IMR-90 (cell line): ENCODE measurements around the gene ADRA2C. TPM values are rescaled to one million over a fixed set of nuclear protein-coding genes. Genes with fewer than 3 reads are reported as not detected.

Experiments
- ATAC-seq: fragments of 200-7000 bp; cut with Tn5 transposase; 2 replicates; pipeline ENCODE4 v1.9.1; 2020; ENCODE audit warnings: low read depth, mild to moderate bottlenecking, moderate library complexity
- BruUV-seq: library from RNA; stranded (reverse); fragments of 400-500 nt; replicated peaks from 2 replicates; lab custom pipeline; 2021; lab: Mats Ljungman, UMichigan
- CTCF ChIA-PET: fragments of 300-600 bp; formaldehyde crosslinking; extraction: SDS; loops from one replicate; lab custom pipeline; 2021; ENCODE audit warnings: antibody characterized with exemption; lab: Yijun Ruan, JAX
- POLR2A ChIA-PET: fragments of 300-600 bp; sonication (Branson Sonifier 250); formaldehyde crosslinking; loops from one replicate; lab custom pipeline; 2022; ENCODE audit warnings: antibody characterized with exemption; ENCODE audit not compliant: unreplicated experiment; lab: Charles Lee
- DNase-seq: peaks from one replicate; pipeline ENCODE4 v3.0.0; 2013
- H2AFZ ChIP-seq: replicated peaks from 2 replicates; pipeline ENCODE3; 2013; ENCODE audit warnings: low read length, mild to moderate bottlenecking; ENCODE audit not compliant: poor library complexity
- H2AK5ac ChIP-seq: 2 replicates; pipeline ENCODE4 v1.6.1; 2013; ENCODE audit warnings: low read depth, low read length, inconsistent platforms
- H2AK9ac ChIP-seq: replicated peaks from 2 replicates; pipeline ENCODE3; 2013; ENCODE audit warnings: mild to moderate bottlenecking, low read depth, low read length, moderate library complexity; ENCODE audit not compliant: poor library complexity
- H2BK120ac ChIP-seq: 2 replicates; pipeline ENCODE4 v1.6.1; 2013; ENCODE audit warnings: low read depth, low read length, inconsistent platforms
- H2BK15ac ChIP-seq: 3 replicates; pipeline ENCODE4 v1.6.1; 2013; ENCODE audit warnings: low read depth, low read length, inconsistent platforms
- H2BK20ac ChIP-seq: 2 replicates; pipeline ENCODE4 v1.6.1; 2013; ENCODE audit warnings: low read depth, mild to moderate bottlenecking, inconsistent platforms, low read length, moderate library complexity
- H2BK5ac ChIP-seq: 2 replicates; pipeline ENCODE4 v1.6.1; 2013; ENCODE audit warnings: mild to moderate bottlenecking, low read depth, low read length, inconsistent platforms; ENCODE audit not compliant: poor library complexity, severe bottlenecking
- H3K14ac ChIP-seq: replicated peaks from 2 replicates; pipeline ENCODE4 v1.6.1; 2013; ENCODE audit warnings: low read depth, low read length, inconsistent platforms
- H3K18ac ChIP-seq: 2 replicates; pipeline ENCODE4 v1.6.1; 2013; ENCODE audit warnings: low read depth, low read length, control low read depth
- H3K23ac ChIP-seq: 2 replicates; pipeline ENCODE4 v1.6.1; 2013; ENCODE audit warnings: low read depth, low read length, inconsistent platforms
- H3K27ac ChIP-seq: 2 replicates; pipeline ENCODE4 v1.5.1; 2013; ENCODE audit warnings: mild to moderate bottlenecking, control low read depth, low read length; ENCODE audit not compliant: insufficient read depth
- H3K27me3 ChIP-seq: 2 replicates; pipeline ENCODE4 v1.6.1; 2013; ENCODE audit warnings: low read length; ENCODE audit not compliant: control insufficient read depth, insufficient read depth
- H3K36me3 ChIP-seq: 2 replicates; pipeline ENCODE4 v1.6.1; 2013; ENCODE audit warnings: low read length, mixed read lengths; ENCODE audit not compliant: control insufficient read depth, insufficient read depth
- H3K4ac ChIP-seq: 2 replicates; pipeline ENCODE4 v1.6.1; 2013; ENCODE audit warnings: low read depth, low read length, inconsistent platforms
- H3K4me1 ChIP-seq: 2 replicates; pipeline ENCODE4 v1.6.1; 2013; ENCODE audit warnings: low read length, mixed read lengths; ENCODE audit not compliant: control insufficient read depth, insufficient read depth
- H3K4me2 ChIP-seq: 2 replicates; pipeline ENCODE4 v1.6.1; 2013; ENCODE audit warnings: low read depth, mild to moderate bottlenecking, control low read depth, low read length, moderate library complexity
- H3K4me3 ChIP-seq: 2 replicates; pipeline ENCODE4 v1.5.1; 2013; ENCODE audit warnings: low read depth, mild to moderate bottlenecking, control low read depth, low read length, moderate library complexity; ENCODE audit not compliant: insufficient read depth
- H3K56ac ChIP-seq: 2 replicates; pipeline ENCODE4 v1.6.1; 2013; ENCODE audit warnings: low read length, inconsistent platforms; ENCODE audit not compliant: insufficient read depth; ENCODE audit errors: extremely low read depth
- H3K79me1 ChIP-seq, 2 experiments: 2 replicates each; pipeline ENCODE4 v1.6.1; 2013; ENCODE audit warnings: low read length in 2 of 2, inconsistent platforms in 1 of 2, low read depth in 1 of 2
- H3K9ac ChIP-seq: 2 replicates; pipeline ENCODE4 v1.6.1; 2013; ENCODE audit warnings: low read depth, low read length, control low read depth
- H3K9me1 ChIP-seq: 2 replicates; pipeline ENCODE4 v1.6.1; 2013; ENCODE audit warnings: low read length, inconsistent platforms; ENCODE audit not compliant: insufficient read depth
- H3K9me3 ChIP-seq: 2 replicates; pipeline ENCODE4 v1.6.1; 2013; ENCODE audit warnings: low read length; ENCODE audit not compliant: control insufficient read depth, insufficient read depth
- H4K20me1 ChIP-seq: 2 replicates; pipeline ENCODE4 v1.6.1; 2013; ENCODE audit warnings: low read length, inconsistent platforms; ENCODE audit not compliant: insufficient read depth
- H4K5ac ChIP-seq: 2 replicates; pipeline ENCODE4 v1.6.1; 2013; ENCODE audit warnings: mild to moderate bottlenecking, low read depth, low read length, control low read depth
- H4K8ac ChIP-seq, 2 experiments: 2 replicates each; pipeline ENCODE4 v1.6.1; 2013; ENCODE audit warnings: low read depth in 2 of 2, low read length in 2 of 2, control low read depth in 1 of 2, inconsistent platforms in 1 of 2
- H4K91ac ChIP-seq: 2 replicates; pipeline ENCODE4 v1.6.1; 2013; ENCODE audit warnings: low read depth, low read length, inconsistent platforms; ENCODE audit not compliant: insufficient read depth
- CEBPB ChIP-seq: IDR thresholded peaks from 2 replicates; pipeline ENCODE4 v1.6.1; 2012; ENCODE audit warnings: low read depth, low read length, improper control_type of control experiment
- FOS ChIP-seq: fragments of 150-350 bp; IDR thresholded peaks from 2 replicates; pipeline ENCODE4 v1.6.1; 2016; ENCODE audit warnings: low read depth, low read length
- MAFK ChIP-seq: IDR thresholded peaks from 2 replicates; pipeline ENCODE4 v1.6.1; 2012; ENCODE audit warnings: low read depth, low read length, improper control_type of control experiment
- MAZ ChIP-seq: IDR thresholded peaks from 2 replicates; pipeline ENCODE4 v1.6.1; 2012; ENCODE audit warnings: low read depth, mild to moderate bottlenecking, low read length, improper control_type of control experiment, moderate library complexity, borderline replicate concordance
- MXI1 ChIP-seq: IDR thresholded peaks from 2 replicates; pipeline ENCODE4 v1.6.1; 2012; ENCODE audit warnings: low read depth, mild to moderate bottlenecking, low read length, moderate library complexity, borderline replicate concordance
- POLR2A ChIP-seq: IDR thresholded peaks from 2 replicates; pipeline ENCODE4 v1.6.1; 2012; ENCODE audit warnings: mild to moderate bottlenecking, low read depth, low read length
- RAD21 ChIP-seq: IDR thresholded peaks from 2 replicates; pipeline ENCODE4 v1.6.1; 2012; ENCODE audit warnings: low read length, improper control_type of control experiment
- SMC3 ChIP-seq: fragments of 150-350 bp; IDR thresholded peaks from 2 replicates; pipeline ENCODE4 v1.6.1; 2016; ENCODE audit warnings: low read depth, mild to moderate bottlenecking, antibody characterized with exemption, low read length, moderate library complexity
- WGBS, 2 experiments: methylation state at CpG; one replicate each; pipeline versions ENCODE4 v1.1.5 to v1.1.7; 2013; ENCODE audit warnings: missing lambda C conversion rate in 2 of 2; ENCODE audit not compliant: insufficient read length in 1 of 2; ENCODE audit errors: extremely low coverage in 2 of 2; 5-methylcytosine and 5-hydroxymethylcytosine counted together
- dilution Hi-C: fragments of 300-500 bp; cut with HindIII; formaldehyde crosslinking; loops from one replicate; pipeline ENCODE4 v1.14.3; 2018; ENCODE audit warnings: low sequenced_read_pairs; ENCODE audit not compliant: unreplicated experiment
- in situ Hi-C: fragments of 300-500 bp; cut with MboI; formaldehyde crosslinking; loops from 3 replicates; pipeline ENCODE4 v1.14.3; 2019; ENCODE audit warnings: low sequenced_read_pairs, inconsistent platforms, mixed read lengths
- intact Hi-C: fragments of 100-400 bp; cut with micrococcal nuclease; formaldehyde crosslinking; loops from 2 replicates; pipeline ENCODE4 v1.10.0; 2022
- polyA plus RNA-seq, 3 experiments: library from polyadenylated mRNA; depleted of rRNA; stranded (reverse); fragments of >200 nt; gene quantifications; 2 replicates each; pipeline ENCODE4 v1.2.3, GENCODE V29; 2012; ENCODE audit warnings: low replicate concordance in 1 of 3
- total RNA-seq: library from RNA; depleted of rRNA; stranded (reverse); fragments of >200 nt; gene quantifications from 2 replicates; pipeline ENCODE4 v1.2.3, GENCODE V29; 2012
- TF ChIP-seq, protein P1 (sequence below): conservative IDR thresholded peaks from 2 replicates; pipeline ENCODE4 v1.5.1; 2012; ENCODE audit warnings: mild to moderate bottlenecking, low read depth, low read length, improper control_type of control experiment
- TF ChIP-seq, protein P2 (sequence below): fragments of 150-350 bp; IDR thresholded peaks from 2 replicates; pipeline ENCODE4 v1.6.1; 2016; ENCODE audit warnings: low read depth, mild to moderate bottlenecking, low read length, moderate library complexity, borderline replicate concordance

The ADRA2C gene
- total and polyA plus RNA-seq, 2 of the 4 experiments (the other 2 are of a cell fraction): under 0.01 to 0.14 TPM

DNA sequence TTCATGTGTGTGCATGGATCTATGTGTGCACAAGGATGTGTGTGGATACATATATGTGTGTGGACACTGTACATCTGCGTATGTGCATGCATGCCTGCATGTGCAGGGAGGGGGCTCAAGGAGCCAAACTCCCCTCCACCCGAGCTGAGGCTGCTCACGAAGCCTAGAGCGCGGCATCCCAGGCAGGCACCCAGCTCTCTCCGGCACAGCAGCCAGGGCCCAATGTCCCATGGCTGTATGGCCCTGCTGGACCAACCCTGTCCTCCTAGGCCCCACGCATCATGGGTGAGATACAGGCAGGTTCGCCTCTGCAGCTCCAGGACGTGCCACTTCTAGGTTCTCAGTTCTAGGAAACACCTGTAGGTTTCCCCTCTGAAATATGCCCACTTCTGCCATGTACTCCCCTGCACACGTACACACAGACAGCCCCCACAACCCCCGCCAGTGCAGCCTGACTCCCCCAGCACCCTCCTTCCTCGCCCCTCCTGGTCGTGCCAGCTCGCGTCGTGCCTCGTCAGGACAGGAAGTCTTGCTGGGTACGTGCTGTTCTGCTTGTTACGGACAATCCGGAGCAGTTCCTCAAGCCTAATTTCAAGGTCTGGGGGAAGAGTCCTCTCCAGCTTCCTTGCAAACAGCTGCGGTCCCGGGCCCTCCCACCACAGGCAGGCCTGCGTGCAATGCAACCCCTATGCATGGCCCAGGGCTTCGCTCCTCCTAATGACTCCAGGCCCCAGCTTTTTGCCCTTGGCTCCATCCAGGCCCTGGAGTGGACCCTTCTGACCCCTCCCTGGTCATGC, 3.2 kb upstream of the ADRA2C start:
- Histone ChIP-seq H4K20me1 (no peaks in the 10 kb centered on the region), H3K9ac (no peak overlapping the region), H3K27ac (no peak overlapping the region), H2AK5ac (no peak overlapping the region), H4K8ac (no peak overlapping the region), H2BK120ac (no peak overlapping the region), H3K9me3 (no peaks in the 10 kb centered on the region), H2BK20ac (no peak overlapping the region), H3K4me2 (no peak overlapping the region), H3K14ac (no peak overlapping the region), H3K56ac (no peak overlapping the region), H3K18ac (no peak overlapping the region), H3K4me1 (peaks cover 2% of the 10 kb centered on the region; the same call in 1 of the 2 replicates), H3K27me3 (peaks cover 42% of the 10 kb centered on the region), H3K23ac (no peak overlapping the region), H2AK9ac (no peak overlapping the region), H4K91ac (no peak overlapping the region), H3K4ac (no peak overlapping the region), H4K5ac (no peak overlapping the region), H2BK5ac (no peak overlapping the region), H3K79me1 (no peaks in the 10 kb centered on the region), H3K36me3 (no peaks in the 10 kb centered on the region), H3K4me3 (no peak overlapping the region), H2AFZ (no peak overlapping the region), H3K9me1 (no peaks in the 10 kb centered on the region), H2BK15ac (no peak overlapping the region)
- dilution Hi-C loops: no loop called here
- no TSS peak for BruUV-seq
- CTCF ChIA-PET: no interaction called here
- POLR2A ChIA-PET: no interaction called here
- DNase-seq (no peak), ATAC-seq (no peak)
- WGBS, 2 experiments: 77% methylated on average over 9 of the region's 24 CpGs; no CpG with 5 or more reads in 1 of the 2 experiments
- in situ Hi-C loops: no loop called here
- intact Hi-C loops: no loop called here
- TF ChIP-seq SMC3: no peak
- TF ChIP-seq FOS: no peak
- TF ChIP-seq, protein P1, sequence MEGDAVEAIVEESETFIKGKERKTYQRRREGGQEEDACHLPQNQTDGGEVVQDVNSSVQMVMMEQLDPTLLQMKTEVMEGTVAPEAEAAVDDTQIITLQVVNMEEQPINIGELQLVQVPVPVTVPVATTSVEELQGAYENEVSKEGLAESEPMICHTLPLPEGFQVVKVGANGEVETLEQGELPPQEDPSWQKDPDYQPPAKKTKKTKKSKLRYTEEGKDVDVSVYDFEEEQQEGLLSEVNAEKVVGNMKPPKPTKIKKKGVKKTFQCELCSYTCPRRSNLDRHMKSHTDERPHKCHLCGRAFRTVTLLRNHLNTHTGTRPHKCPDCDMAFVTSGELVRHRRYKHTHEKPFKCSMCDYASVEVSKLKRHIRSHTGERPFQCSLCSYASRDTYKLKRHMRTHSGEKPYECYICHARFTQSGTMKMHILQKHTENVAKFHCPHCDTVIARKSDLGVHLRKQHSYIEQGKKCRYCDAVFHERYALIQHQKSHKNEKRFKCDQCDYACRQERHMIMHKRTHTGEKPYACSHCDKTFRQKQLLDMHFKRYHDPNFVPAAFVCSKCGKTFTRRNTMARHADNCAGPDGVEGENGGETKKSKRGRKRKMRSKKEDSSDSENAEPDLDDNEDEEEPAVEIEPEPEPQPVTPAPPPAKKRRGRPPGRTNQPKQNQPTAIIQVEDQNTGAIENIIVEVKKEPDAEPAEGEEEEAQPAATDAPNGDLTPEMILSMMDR: no peak
- TF ChIP-seq MXI1: no peak
- TF ChIP-seq, protein P2, sequence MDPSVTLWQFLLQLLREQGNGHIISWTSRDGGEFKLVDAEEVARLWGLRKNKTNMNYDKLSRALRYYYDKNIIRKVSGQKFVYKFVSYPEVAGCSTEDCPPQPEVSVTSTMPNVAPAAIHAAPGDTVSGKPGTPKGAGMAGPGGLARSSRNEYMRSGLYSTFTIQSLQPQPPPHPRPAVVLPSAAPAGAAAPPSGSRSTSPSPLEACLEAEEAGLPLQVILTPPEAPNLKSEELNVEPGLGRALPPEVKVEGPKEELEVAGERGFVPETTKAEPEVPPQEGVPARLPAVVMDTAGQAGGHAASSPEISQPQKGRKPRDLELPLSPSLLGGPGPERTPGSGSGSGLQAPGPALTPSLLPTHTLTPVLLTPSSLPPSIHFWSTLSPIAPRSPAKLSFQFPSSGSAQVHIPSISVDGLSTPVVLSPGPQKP: no peak
- no peak for TF ChIP-seq RAD21
- no peak for TF ChIP-seq MAFK
- no peak for TF ChIP-seq CEBPB
- TF ChIP-seq POLR2A: no peak
- no peak for TF ChIP-seq MAZ
